Measurements from ENCODE around the gene BUB3.
A peak's percentile ranks its signal among the peaks of the same experiment; 100 is the strongest.
"Not testable (repeated sequence)": the region's sequence is repeated elsewhere in the genome, so short reads cannot be mapped to it uniquely, and the experiment has no call there.

BUB3 gene

DNA sequence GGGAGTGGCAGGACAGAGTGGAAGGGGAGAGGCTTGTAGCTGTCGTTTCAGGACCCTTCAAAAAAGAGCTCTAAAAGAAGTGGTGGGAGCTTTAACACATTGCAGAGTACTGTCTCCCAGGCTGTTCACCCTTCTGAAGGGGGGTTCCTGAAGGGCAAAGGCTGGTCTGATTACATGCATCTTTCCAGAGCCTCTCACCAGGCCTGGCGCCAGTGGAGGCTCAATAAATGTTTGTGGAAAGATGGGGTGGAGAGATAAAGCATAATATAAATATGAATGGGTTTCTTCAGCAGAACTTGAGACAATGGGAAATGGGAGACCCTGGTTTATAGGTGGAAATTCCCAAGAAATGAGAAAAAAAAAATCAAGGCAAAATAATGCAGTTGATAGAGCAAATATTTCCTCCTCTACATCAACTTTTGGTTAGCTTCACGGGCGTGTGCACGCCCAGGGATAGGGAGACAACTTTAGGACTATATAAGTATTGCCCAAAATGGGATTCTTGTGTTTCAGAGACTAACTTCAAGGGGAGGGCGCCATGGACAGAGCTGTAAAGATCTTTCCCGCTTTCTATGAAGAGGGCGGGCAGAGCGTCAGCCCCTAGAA lies 613 bp upstream of the BUB3 start:
- DNase-seq (ENCODE audit: low read depth, low spot score), result no peak

DNA sequence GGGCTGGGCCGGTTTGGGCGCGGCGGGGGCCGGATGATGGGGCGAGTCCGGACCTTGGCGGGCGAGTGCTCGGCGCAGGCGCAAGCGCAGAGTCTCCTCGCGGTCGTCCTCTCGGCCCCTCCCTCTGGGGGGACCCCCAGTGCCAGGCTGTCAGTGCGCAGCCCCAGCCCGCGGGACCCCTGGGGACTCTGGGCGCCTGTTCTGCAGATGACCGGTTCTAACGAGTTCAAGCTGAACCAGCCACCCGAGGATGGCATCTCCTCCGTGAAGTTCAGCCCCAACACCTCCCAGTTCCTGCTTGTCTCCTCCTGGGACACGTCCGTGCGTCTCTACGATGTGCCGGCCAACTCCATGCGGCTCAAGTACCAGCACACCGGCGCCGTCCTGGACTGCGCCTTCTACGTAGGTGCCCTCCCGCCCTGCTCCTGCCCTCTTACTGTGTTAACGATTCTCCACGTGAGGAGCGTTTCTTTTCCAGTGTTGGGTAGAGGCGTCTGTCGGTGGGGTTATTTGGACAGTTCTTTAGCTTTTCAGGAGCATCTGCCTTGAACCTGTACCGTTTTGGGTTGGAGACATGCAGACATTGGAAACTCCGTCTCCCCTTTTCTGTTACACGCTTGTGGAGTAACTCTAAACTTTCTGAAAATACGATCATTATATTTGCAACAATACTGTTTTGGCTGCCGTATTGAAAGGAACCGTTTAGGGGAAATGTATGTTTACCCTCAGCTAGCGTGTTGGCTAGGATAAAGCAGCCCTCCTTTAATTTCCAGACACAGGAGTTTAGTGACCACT lies 706 bp downstream of the BUB3 start:
- peak; percentile 74 for DNase-seq (ENCODE audit: low read depth, low spot score)

- no peak for DNase-seq (ENCODE audit: low read depth, low spot score)
These were observed 1.9 kb downstream of the BUB3 start for GRCh38 chr10:123156078-123156477.

GRCh38 chr10:123157210-123157609 lies 3.0 kb downstream of the BUB3 start:
- DNase-seq (ENCODE audit: low read depth, low spot score), result no peak

GRCh38 chr10:123158682-123159081 lies 4.5 kb downstream of the BUB3 start:
- DNase-seq (ENCODE audit: low read depth, low spot score), result no peak

DNA sequence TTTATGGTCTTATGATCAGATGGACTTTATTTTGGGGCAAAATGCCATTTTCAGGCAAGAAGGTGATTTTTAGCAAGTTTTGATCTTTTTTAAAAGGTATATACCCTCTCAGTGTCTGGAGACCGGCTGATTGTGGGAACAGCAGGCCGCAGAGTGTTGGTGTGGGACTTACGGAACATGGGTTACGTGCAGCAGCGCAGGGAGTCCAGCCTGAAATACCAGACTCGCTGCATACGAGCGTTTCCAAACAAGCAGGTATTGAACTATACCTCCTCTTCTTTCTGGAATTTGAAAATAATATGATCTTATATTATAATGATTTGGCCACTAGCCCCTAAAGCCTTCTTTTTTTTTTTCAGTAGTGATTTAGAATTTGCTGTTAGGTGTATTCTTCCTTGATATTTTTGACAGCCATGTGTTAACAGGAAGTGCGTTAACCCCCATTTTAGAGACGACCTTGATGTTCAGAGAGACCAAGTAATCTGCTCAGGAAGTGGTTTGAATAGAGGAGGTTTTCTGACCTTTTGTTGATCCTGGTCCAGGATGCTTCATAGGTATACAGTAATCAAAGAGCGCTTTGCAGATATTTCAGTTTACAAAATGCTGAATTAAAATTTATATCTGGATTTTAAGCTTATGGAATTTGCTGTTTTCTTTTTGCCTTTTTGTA lies 6.2 kb downstream of the BUB3 start:
- DNase-seq (ENCODE audit: low read depth, low spot score), result no peak

DNA sequence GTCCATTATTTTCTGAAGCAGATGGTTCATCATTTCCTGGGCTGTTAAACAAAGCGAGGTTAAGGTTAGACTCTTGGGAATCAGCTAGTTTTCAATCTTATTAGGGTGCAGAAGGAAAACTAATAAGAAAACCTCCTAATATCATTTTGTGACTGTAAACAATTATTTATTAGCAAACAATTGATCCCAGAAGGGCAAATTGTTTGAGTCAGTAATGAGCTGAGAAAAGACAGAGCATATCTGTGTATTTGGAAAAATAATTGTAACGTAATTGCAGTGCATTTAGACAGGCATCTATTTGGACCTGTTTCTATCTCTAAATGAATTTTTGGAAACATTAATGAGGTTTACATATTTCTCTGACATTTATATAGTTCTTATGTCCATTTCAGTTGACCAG lies 10.1 kb downstream of the BUB3 start:
- no peak for DNase-seq (ENCODE audit: low read depth, low spot score)

- no peak for DNase-seq (ENCODE audit: low read depth, low spot score)
These were observed 11.4 kb downstream of the BUB3 start for GRCh38 chr10:123165445-123166072.

DNA sequence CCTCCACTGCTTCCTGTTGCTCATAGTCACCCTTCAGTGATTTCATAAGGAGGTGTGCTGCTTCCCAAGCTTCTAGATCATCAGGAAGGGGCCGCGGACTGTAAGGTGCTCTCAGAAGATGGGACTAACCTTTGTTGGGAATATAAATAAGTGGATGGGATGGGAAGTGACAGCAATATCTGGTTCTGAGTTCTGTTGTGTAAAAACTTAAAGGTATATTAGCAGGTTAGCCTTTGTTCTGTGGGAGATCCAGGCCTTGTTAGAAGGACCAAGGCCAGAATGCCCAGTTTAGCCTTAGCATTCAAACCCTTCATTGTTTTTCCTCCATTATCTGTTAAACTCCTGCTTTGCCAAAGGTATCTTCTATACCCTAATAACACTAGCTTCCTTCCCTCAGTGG lies 12.4 kb downstream of the BUB3 start:
- DNase-seq (ENCODE audit: low read depth, low spot score), result no peak

DNA sequence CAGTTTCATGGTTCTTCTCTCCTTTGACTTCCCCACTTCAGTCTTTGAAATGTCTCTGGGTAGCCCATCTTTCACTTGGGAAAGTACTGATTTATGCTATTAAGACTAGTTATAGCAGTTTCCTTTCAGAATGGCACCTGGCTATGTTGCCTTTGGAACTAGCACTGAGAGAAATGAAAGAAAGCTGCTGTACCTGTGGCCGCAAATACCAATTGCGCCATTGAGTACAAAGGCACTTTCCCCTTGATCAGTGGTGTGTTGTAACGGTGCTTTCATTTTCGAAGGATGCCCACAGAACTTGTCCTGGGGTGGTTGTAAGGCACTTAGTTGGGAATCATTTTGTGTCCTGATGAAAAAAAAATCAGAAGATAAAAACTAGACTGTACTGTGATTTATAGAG lies 16.8 kb downstream of the BUB3 start:
- DNase-seq (ENCODE audit: low read depth, low spot score), result no peak

- DNase-seq (ENCODE audit: low read depth, low spot score), result not testable (repeated sequence)
These were observed 17.4 kb downstream of the BUB3 start for GRCh38 chr10:123171616-123172015.

DNA sequence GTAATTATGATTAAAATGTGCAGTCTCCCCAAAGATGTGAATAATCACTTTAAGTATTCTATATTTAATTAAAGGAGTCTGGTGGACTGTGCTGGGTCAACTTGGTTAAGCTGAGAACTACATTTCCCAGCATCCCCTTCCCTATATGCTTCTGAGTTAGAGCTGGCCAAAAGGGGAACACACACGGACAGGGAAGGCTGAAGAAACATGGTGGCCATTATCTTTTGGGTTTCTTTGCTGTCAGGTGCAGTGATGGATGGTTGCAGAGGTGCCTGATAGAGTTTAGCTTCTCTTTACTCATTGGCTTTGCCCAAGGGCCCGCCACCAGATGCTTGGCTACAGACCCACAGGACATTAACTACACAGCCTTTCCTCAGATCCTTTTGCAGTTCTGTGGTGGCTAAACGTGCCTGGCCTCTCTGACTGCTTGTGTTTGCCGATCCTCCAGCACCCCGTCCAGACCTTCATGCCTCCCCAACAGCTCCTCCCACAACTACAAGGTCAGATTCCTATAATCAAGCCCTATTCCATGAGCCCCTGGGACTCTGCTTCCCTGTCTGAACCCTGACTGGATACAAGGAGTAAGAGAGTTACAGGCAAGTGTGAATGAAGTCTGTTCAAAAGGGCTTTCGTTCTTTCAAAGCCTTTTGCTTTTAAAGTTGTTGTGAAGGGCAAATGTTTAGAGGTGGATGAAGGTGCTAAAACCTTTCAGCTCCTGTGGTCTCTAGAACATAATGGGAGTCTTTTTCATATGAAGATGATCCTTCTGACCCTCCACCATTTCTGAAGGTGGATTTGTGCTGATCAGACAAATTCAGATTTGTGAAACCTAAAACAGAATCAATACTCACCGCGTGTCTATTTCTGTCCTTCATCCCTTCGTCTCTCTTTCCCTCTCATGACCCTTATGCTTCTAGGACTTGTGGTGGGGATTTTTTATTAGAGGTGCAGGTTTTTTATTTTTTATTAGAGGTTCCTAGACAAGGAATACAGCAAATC lies 21.5 kb downstream of the BUB3 start:
- peak; percentile 24 for DNase-seq (ENCODE audit: low read depth, low spot score)

GRCh38 chr10:123178390-123178789 lies 24.2 kb downstream of the BUB3 start:
- DNase-seq (ENCODE audit: low read depth, low spot score), result not testable (repeated sequence)

DNA sequence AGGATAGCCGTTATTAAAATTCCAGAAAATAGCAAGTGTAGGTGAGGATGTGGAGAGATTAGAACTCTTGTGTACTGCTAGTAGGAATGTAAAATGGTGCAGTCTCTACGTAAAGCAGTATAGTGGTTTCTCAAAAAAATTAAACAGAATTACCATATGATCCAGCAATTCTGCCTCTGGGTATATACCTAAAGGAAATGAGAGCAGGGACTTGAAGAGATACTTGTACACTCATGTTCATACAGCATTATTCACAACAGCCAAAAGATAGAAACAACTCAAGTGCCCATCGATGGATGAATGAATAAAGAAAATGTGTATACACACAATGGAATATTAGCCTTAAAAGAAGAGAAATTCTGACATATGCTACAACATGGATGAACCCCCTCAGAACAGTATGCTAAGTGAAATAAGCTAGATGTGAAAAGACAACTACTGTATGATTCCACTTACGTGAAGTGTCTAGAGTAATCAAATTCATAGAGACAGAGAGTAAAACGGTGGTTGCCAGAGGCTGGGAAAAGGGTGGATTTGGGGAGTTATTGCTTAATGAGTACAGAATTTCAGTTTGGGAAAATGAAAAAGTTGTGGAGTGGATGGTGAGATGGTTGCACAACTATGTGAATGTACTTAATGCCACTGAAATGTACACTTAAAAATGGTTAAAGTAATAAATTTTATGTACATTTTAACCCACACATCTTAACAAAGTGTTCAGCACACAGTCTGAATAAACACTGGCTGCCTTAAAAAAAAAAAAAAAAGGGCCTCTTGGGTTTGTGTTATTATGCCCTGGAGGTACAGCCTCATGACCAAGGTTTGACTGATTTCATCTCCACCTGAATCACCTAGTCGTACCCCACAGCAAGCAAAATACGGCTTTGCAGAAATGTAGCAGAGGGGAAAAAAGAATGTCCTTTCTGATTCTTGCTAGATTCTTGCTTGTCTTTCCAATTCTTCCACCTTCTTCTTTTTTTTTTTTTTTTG lies 26.2 kb downstream of the BUB3 start:
- DNase-seq (ENCODE audit: low read depth, low spot score), result no peak

DNA sequence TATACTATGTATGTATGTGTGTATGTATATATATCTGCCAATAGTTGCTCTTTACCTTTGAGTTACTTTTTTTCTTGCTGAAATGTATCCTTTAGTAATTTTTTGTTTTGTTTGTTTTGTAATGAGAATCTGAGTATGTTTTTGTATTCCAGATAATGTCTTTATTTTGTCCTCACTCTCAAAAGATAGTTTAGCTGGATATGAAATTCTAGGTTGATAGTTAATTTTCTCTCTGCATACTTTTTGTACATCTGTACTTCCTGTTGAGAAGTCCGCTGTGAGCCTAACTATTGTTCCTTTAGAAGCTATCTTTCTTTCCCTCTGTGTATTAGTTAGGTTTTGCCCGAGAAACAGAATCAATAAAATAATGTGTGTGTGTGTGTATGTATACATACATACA lies 29.5 kb downstream of the BUB3 start:
- no peak for DNase-seq (ENCODE audit: low read depth, low spot score)

GRCh38 chr10:123187781-123188180 lies 33.6 kb downstream of the BUB3 start:
- no peak for DNase-seq (ENCODE audit: low read depth, low spot score)

GRCh38 chr10:123191886-123192285 lies 37.7 kb downstream of the BUB3 start:
- no peak for DNase-seq (ENCODE audit: low read depth, low spot score)

- no peak for DNase-seq (ENCODE audit: low read depth, low spot score)
These were observed 39.9 kb downstream of the BUB3 start for GRCh38 chr10:123194056-123194455.

GRCh38 chr10:123200531-123200930 lies 46.3 kb downstream of the BUB3 start:
- DNase-seq (ENCODE audit: low read depth, low spot score), result no peak

GRCh38 chr10:123202506-123202905 lies 48.3 kb downstream of the BUB3 start:
- no peak for DNase-seq (ENCODE audit: low read depth, low spot score)
